Common myeloid progenitor, CD34-positive (primary cell): ENCODE measurements around the gene DLG4.

Experiments
- CTCF ChIA-PET: fragments of 350-600 bp; sonication (Branson Sonifier 250); formaldehyde crosslinking; loops from one replicate; lab custom pipeline; 2021; ENCODE audit warnings: antibody characterized with exemption; lab: Charles Lee
- POLR2A ChIA-PET: fragments of 350-600 bp; sonication (Branson Sonifier 250); formaldehyde crosslinking; loops from one replicate; lab custom pipeline; 2021; ENCODE audit warnings: antibody characterized with exemption; lab: Charles Lee
- DNase-seq, 3 donors: peaks; one replicate each; pipeline versions ENCODE4 v3.0.0 to v3.0.0-alpha.2; 2013
- H3K27ac ChIP-seq, 2 experiments: 1 replicate in 1 of 2; 2 replicates in 1 of 2; pipeline ENCODE4 v1.7.0; 2013; ENCODE audit warnings: inconsistent platforms in 2 of 2, low read length in 2 of 2, mild to moderate bottlenecking in 2 of 2, low read depth in 1 of 2, moderate library complexity in 1 of 2; ENCODE audit not compliant: severe bottlenecking in 2 of 2, insufficient read depth in 1 of 2, poor library complexity in 1 of 2
- H3K27me3 ChIP-seq, 5 experiments: replicated peaks in 2 of 5; 1 replicate in 3 of 5; 2 replicates in 2 of 5; pipeline versions ENCODE4 v1.6.1 to v1.7.0; 2013; ENCODE audit warnings: low read length in 4 of 5, mild to moderate bottlenecking in 2 of 5, moderate library complexity in 2 of 5, inconsistent platforms in 1 of 5; ENCODE audit not compliant: insufficient read depth in 5 of 5, control insufficient read depth in 4 of 5
- H3K36me3 ChIP-seq, 4 experiments: 1 replicate in 2 of 4; 2 replicates in 2 of 4; pipeline versions ENCODE4 v1.6.1 to v1.7.0; 2013; ENCODE audit warnings: low read length in 3 of 4, control low read depth in 1 of 4, mild to moderate bottlenecking in 1 of 4; ENCODE audit not compliant: control insufficient read depth in 4 of 4, insufficient read depth in 4 of 4
- H3K4me1 ChIP-seq, 4 experiments: 1 replicate in 3 of 4; 2 replicates in 1 of 4; pipeline versions ENCODE4 v1.6.1 to v1.7.1; 2013; ENCODE audit warnings: low read length in 3 of 4, mild to moderate bottlenecking in 3 of 4, control low read depth in 1 of 4, inconsistent platforms in 1 of 4, moderate library complexity in 1 of 4; ENCODE audit not compliant: control insufficient read depth in 4 of 4, insufficient read depth in 4 of 4; ENCODE audit errors: control extremely low read depth in 1 of 4
- H3K4me3 ChIP-seq, 7 experiments: 1 replicate in 4 of 7; 2 replicates in 3 of 7; pipeline versions ENCODE4 v1.5.1 to v1.7.0; 2013; ENCODE audit warnings: mild to moderate bottlenecking in 7 of 7, low read length in 6 of 7, moderate library complexity in 6 of 7, inconsistent platforms in 2 of 7, low read depth in 2 of 7, control low read depth in 1 of 7; ENCODE audit not compliant: insufficient read depth in 4 of 7, control insufficient read depth in 1 of 7; ENCODE audit errors: extremely low read depth in 1 of 7
- H3K9me3 ChIP-seq, 5 experiments: 1 replicate in 4 of 5; 2 replicates in 1 of 5; pipeline versions ENCODE4 v1.6.1 to v1.7.1; 2013; ENCODE audit warnings: low read length in 4 of 5, mild to moderate bottlenecking in 2 of 5, inconsistent platforms in 1 of 5, low read depth in 1 of 5, moderate library complexity in 1 of 5; ENCODE audit not compliant: control insufficient read depth in 4 of 5, insufficient read depth in 2 of 5; ENCODE audit errors: control extremely low read depth in 1 of 5
- WGBS: methylation state at CpG from one replicate; pipeline ENCODE4 v1.1.5; 2013; ENCODE audit not compliant: insufficient coverage; 5-methylcytosine and 5-hydroxymethylcytosine counted together

The DLG4 gene

DNA sequence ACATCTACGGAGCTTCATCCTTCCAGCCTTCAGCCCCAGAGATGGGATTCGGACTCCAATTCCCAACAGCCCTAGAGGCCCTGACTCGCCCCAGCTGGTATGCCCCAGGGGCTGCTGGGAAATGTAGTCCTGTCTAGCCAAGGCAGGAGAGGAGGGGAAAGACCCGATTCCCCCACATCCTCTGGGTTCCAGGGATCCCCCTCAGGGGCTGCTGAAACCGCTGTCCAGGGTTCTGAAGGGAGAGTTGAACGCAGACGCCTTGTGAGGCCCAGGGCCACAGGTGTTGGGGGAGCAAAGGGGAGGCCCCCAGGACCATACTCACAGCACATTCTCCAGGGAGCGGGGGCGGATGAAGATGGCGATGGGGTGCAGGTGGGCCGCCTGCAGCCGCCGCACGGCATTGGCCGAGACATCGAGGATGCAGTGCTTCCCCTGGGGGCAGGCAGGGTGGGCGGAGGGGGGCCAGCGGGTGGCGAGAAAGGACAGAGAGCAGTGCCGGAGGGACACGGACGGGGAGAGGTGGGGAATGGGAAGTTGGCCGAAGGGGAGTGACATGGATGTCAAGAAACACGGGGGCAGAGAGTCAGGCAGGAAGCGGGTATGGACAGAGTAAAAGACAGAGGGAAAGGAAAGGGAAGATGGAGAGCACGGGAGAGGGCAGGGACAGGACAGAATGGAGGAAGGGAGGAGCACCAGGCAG is 27.9 kb downstream of the DLG4 start:
- H3K27me3 ChIP-seq: no peaks in the 10 kb centered on the region
- H3K27ac ChIP-seq: no peak overlapping the region
- ChIA-PET POLR2A (no interaction called here), CTCF (no interaction called here)
- H3K36me3 ChIP-seq: peaks cover 4 to 62% (median 40%) of the 10 kb centered on the region in 4 experiments
- peak in 2 of 3 donors; percentile 33 to 39 for DNase-seq
- no peak overlapping the region for H3K4me3 ChIP-seq
- no peaks in the 10 kb centered on the region for H3K4me1 ChIP-seq
- 93% methylated on average over 24 of the region's 26 CpGs for WGBS
- H3K9me3 ChIP-seq: no peaks in the 10 kb centered on the region

DNA sequence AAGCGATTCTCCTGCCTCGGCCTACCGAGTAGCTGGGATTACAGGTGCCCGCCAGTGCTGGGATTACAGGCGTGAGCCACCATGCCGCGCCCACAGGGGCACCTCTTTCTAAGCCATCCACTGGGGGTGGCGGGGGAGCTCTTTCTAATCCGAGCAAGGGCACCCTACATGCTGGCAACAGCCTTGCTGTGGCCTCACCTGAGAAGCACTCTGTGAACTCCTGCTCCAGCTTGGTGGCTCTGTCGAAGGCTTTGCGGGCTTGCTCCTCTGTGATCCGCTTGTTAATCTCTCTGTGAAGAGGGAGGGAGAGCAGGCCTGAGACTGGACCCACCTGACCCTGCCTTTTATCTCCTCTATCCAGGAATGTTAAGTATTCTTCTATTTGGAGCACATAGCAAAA is 28.6 kb downstream of the DLG4 start:
- no peaks in the 10 kb centered on the region for H3K4me1 ChIP-seq
- H3K27ac ChIP-seq: no peak overlapping the region
- 99% methylated on average over 11 of the region's 12 CpGs for WGBS
- ChIA-PET CTCF (interaction anchor here (0.7 to 0.8 kb wide), 2 partner anchors 10 to 29 kb away, joined by 3 read pairs; no protein-coding TSS in a partner anchor), POLR2A (no interaction called here)
- no peak for DNase-seq
- H3K36me3 ChIP-seq: peaks cover 3 to 56% (median 34%) of the 10 kb centered on the region in 4 experiments
- no peaks in the 10 kb centered on the region for H3K27me3 ChIP-seq
- no peak overlapping the region for H3K4me3 ChIP-seq
- no peaks in the 10 kb centered on the region for H3K9me3 ChIP-seq

DNA sequence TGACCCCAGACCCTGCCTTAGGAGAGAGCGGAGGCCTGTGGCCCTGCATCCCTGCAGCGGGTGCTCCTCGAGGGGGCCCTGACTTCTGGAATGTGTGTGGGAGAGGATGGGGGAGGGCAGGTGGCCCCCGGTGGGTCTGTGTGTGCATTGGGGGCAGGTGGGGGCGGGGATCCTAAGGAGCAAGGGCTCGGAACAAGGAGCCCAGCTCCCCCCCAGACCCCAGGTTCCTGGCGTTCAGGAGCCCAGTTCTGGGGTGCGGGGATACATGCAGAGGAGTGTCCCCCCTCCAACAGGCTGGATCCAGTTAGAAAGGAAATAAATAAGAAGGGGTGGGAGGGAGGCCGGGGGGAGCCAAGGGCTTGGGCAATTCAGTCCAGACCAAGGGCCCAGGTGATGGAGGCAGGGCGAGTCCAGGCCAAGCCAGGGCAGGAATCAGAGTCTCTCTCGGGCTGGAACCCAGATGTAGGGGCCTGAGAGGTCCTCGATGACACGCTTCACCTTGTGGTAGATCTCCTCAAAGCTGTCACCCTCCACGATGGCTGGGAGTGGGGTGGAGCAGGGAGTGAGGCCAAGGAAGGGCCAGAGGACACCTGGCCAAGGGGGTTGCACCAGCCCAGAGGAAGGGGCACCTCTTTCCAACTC is 29.2 kb downstream of the DLG4 start:
- Histone ChIP-seq H3K27ac (no peak overlapping the region), H3K9me3 (no peaks in the 10 kb centered on the region), H3K4me3 (no peak overlapping the region), H3K36me3 (peaks cover 3 to 49% (median 27%) of the 10 kb centered on the region in 4 experiments), H3K4me1 (no peaks in the 10 kb centered on the region), H3K27me3 (no peaks in the 10 kb centered on the region)
- ChIA-PET POLR2A (no interaction called here), CTCF (interaction anchor here (0.7 to 0.8 kb wide), 2 partner anchors 9 to 28 kb away, joined by 3 read pairs; no protein-coding TSS in a partner anchor)
- no peak for DNase-seq
- WGBS: 94% methylated on average over 9 of the region's 14 CpGs

DNA sequence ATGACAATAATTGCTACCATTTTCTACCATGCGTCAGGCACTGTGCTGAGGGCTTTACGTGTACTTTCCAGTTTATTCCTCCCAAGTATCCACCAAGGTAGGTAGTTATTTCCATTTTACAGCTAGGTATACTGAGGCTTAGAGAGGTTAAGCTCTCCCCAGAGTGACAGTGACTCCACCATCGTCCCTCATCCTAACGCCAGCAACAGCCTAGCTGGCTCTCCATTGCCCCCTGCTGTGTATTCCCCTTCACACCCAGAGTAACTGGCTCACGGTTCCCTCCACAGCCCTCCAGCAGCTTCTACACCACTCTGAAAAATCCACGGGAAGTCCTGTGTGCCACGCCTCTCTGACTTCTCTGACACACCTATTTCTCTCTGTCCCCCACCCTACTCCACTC is 33.4 kb downstream of the DLG4 start:
- CTCF ChIA-PET: interaction anchor here (0.6 to 2.9 kb wide), 4 partner anchors 10 to 1992 kb away, joined by 3 to 14 read pairs (median 4); no protein-coding TSS in a partner anchor
- Histone ChIP-seq H3K27me3 (no peaks in the 10 kb centered on the region), H3K36me3 (peaks cover 0 to 15% (median 6%) of the 10 kb centered on the region in 4 experiments), H3K27ac (no peak overlapping the region), H3K4me1 (peaks cover 0 to 7% (median 6%) of the 10 kb centered on the region in 4 experiments), H3K9me3 (no peaks in the 10 kb centered on the region), H3K4me3 (no peak overlapping the region)
- POLR2A ChIA-PET: interaction anchor here (0.5 kb wide), 1 partner anchor 229 kb away, joined by 3 read pairs; no protein-coding TSS in a partner anchor
- peak in 2 of 3 donors; percentile 52 to 64 for DNase-seq
- 57% methylated on average over 6 of the region's 7 CpGs for WGBS

DNA sequence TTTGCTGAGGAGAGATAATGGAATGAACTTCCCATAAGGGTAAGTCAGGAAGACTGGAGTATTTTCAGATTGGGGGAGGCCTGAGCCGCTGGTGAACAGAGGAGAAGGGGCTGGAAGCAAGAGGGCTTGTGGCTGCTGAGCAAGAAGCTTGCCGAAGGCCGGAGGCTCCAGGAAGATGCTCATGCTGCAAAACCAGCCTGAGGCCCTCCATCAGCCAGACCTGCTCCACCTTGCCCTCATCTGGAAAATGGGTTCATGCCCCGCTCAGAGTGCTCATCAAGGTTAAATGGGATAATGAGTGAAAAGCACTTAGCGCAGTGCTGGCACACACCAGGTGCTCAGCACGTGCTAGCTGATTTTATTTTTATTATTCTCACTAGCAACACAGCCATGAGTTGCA is 35.0 kb downstream of the DLG4 start:
- Histone ChIP-seq H3K4me3 (no peak overlapping the region), H3K27me3 (no peaks in the 10 kb centered on the region), H3K4me1 (peaks cover 0 to 7% (median 6%) of the 10 kb centered on the region in 4 experiments), H3K9me3 (no peaks in the 10 kb centered on the region), H3K36me3 (peaks cover 0 to 3% (median 0%) of the 10 kb centered on the region in 4 experiments), H3K27ac (no peak overlapping the region)
- POLR2A ChIA-PET: no interaction called here
- WGBS: 100% methylated on average over 1 of the region's 6 CpGs
- CTCF ChIA-PET: interaction anchor here (1.4 to 2.9 kb wide), 3 partner anchors 12 to 138 kb away, joined by 5 to 14 read pairs (median 6); no protein-coding TSS in a partner anchor
- DNase-seq: no peak

DNA sequence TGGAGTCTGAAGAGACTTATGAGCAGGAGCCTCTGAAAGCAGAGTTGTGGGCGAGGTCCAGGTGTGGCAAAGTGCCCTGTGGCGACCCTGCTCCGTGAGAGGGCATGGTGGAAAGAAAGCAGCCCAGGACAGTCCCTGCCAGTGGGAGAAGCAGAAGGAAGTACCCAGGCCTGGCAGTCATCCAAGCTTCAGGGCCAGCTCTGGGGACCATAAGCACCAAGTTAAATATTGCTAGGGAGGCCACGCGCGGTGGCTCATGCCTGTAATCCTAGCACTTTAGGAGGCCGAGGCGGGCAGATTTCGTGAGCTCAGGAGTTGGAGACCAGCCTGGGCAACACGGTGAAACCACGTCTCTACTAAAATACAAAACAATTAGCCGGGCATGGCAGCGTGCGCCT is 35.5 kb downstream of the DLG4 start:
- H3K36me3 ChIP-seq: no peaks in the 10 kb centered on the region
- POLR2A ChIA-PET: no interaction called here
- peak in 2 of 3 donors; percentile 67 to 69 for DNase-seq
- WGBS: 16% methylated on average over 6 of the region's 14 CpGs
- no peaks in the 10 kb centered on the region for H3K9me3 ChIP-seq
- H3K4me3 ChIP-seq: peak overlapping the region in 1 of 7 experiments; percentile 7
- peaks cover 0 to 7% (median 6%) of the 10 kb centered on the region in 4 experiments for H3K4me1 ChIP-seq
- CTCF ChIA-PET: interaction anchor here (2.9 kb wide), 1 partner anchor 138 kb away, joined by 14 read pairs; no protein-coding TSS in a partner anchor
- no peaks in the 10 kb centered on the region for H3K27me3 ChIP-seq
- H3K27ac ChIP-seq: no peak overlapping the region
